ENCODE results near the gene PAGE2B. TPM values are rescaled to one million over a fixed set of nuclear protein-coding genes. Genes with fewer than 3 reads are reported as not detected.
"Not testable (repeated sequence)": the region's sequence is repeated elsewhere in the genome, so short reads cannot be mapped to it uniquely, and the experiment has no call there.

The PAGE2B gene
- total and polyA plus RNA-seq, 8 donors, result 3.7 TPM; not detected in 7

DNA sequence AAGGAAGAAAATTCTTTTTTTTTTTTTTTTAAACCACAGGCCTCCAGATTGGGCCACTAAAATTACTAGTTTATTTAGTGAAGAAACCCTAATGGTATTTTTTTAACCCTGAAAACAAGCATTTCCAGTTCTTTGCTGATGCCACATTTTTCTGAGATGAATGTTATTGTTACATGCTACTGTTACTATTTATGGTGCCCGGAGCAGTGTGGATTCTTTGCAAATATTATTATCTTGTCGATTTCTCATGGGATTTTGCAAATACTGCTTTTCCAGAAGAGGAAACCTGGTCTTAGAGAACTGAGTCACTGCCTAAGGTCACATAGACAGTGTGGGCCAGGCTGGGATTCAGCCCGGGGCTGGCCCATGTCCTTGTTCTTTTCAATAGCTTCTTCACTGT is 35.4 kb upstream of the PAGE2B start:
- Histone ChIP-seq H3K4me3 (no peak overlapping the region), H3K4me1 (no peaks in the 10 kb centered on the region), H3K27me3 (no peaks in the 10 kb centered on the region), H3K36me3 (no peaks in the 10 kb centered on the region), H3K9me3 (peaks cover 0 to 8% (median 2%) of the 10 kb centered on the region in 4 donors), H3K27ac (no peak overlapping the region)
- TF ChIP-seq, protein P1, sequence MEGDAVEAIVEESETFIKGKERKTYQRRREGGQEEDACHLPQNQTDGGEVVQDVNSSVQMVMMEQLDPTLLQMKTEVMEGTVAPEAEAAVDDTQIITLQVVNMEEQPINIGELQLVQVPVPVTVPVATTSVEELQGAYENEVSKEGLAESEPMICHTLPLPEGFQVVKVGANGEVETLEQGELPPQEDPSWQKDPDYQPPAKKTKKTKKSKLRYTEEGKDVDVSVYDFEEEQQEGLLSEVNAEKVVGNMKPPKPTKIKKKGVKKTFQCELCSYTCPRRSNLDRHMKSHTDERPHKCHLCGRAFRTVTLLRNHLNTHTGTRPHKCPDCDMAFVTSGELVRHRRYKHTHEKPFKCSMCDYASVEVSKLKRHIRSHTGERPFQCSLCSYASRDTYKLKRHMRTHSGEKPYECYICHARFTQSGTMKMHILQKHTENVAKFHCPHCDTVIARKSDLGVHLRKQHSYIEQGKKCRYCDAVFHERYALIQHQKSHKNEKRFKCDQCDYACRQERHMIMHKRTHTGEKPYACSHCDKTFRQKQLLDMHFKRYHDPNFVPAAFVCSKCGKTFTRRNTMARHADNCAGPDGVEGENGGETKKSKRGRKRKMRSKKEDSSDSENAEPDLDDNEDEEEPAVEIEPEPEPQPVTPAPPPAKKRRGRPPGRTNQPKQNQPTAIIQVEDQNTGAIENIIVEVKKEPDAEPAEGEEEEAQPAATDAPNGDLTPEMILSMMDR (IDR thresholded peaks at IDR 0.05), result no peak
- TF ChIP-seq POLR2AphosphoS5 (IDR thresholded peaks at IDR 0.05) (no peak), EP300 (IDR thresholded peaks at IDR 0.05) (no peak), POLR2A (IDR thresholded peaks at IDR 0.05) (no peak)
- no peak for DNase-seq
- intact Hi-C loops (cut with DNase I; ENCODE audit: low total_unique reads), result no loop called here
- WGBS, 5 donors, result 71 to 79% (median 72%) methylated on average over 3 of the region's 3 CpGs

DNA sequence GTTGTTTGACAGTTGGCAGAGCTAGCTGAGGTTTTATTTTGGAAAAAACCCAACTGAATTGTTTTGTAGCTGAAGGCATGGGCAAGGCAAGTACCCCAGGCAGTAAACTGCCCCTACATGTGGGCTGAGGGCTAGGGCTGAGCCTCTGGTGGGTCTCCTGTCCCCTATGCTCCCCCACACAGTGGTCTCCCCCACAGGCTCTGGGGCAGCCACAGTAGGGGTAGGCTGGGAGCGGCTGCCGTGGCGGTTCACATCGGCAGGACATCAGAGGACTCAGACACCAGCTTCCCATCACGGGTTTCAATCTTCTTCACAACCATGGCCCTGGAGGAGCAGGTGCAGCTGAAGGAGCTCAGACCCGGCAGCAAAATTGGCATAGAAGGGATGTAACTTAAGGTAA is 33.3 kb upstream of the PAGE2B start:
- H3K27ac ChIP-seq, result no peak overlapping the region
- peaks cover 0 to 8% (median 0%) of the 10 kb centered on the region in 4 donors for H3K9me3 ChIP-seq
- H3K4me1 ChIP-seq, result no peaks in the 10 kb centered on the region
- no peaks in the 10 kb centered on the region for H3K36me3 ChIP-seq
- TF ChIP-seq EP300 (IDR thresholded peaks at IDR 0.05), result no peak
- TF ChIP-seq POLR2A (IDR thresholded peaks at IDR 0.05), result no peak
- TF ChIP-seq POLR2AphosphoS5 (IDR thresholded peaks at IDR 0.05), result no peak
- 87 to 98% (median 91%) methylated on average over 5 to 6 of the region's 6 CpGs for WGBS, 5 donors
- intact Hi-C loops (cut with DNase I; ENCODE audit: low total_unique reads), result no loop called here
- no peak overlapping the region for H3K4me3 ChIP-seq
- no peak for DNase-seq
- H3K27me3 ChIP-seq, result no peaks in the 10 kb centered on the region

DNA sequence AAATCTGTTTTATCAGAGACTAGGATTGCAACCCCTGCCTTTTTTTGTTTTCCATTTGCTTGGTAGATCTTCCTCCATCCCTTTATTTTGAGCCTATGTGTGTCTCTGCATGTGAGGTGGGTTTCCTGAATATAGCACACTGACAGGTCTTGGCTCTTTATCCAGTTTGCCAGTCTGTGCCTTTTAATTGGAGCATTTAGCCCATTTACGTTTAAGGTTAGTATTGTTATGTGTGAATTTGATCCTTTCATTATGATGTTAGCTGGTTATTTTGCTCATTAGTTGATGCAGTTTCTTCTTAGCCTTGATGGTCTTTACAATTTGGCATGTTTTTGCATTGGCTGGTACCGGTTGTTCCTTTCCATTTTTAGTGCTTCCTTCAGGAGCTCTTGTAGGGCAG is 24.2 kb upstream of the PAGE2B start:
- H3K27me3 ChIP-seq; H3K27ac ChIP-seq; DNase-seq; H3K4me1 ChIP-seq; intact Hi-C loops (cut with DNase I; ENCODE audit: low total_unique reads); H3K4me3 ChIP-seq; H3K36me3 ChIP-seq: not testable (repeated sequence)
- WGBS, 5 donors, result 74 to 94% (median 88%) methylated on average over 2 of the region's 2 CpGs
- peaks cover 0 to 25% (median 12%) of the 10 kb centered on the region in 4 donors for H3K9me3 ChIP-seq

DNA sequence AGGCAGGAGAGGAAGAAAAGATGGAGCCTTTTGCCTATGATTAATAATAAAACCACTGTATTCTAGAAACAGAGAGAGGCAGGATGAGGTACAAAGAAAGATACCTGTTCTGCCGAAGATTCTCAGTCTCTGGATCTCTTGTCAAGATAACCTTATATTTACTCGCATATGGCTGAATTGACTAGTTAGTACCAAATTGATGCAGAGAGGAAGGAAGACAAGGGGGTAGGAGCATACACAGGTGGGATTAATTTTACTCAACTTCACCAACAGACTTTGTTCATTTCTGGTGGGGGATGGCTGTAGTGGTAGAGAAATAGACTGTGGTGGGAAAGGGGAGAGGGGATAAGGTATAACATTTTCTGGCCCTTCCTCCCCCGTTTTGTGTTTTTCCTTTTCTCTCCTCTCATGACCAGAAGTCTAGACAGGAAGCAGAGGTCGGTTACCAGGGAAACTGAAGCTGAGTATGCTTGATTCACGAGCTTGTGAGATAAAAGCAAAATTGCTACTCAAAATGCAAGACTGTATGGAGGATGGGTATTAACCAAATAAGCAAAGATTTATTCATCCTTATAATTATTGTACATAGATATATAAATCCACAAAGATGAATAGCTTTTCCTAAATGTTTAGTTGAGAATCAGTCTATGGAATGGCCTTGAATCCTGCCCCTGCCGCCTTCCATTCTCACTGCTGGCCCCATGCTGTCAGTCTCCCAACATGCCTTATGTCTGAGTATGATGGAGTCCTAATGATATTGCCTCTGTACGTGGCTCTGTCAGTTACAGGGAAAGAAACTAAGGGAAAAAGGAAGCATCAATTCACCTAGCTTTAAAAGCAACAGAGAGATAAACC is 17.8 kb upstream of the PAGE2B start:
- 24 to 44% (median 24%) methylated on average over 7 of the region's 7 CpGs for WGBS, 5 donors
- Histone ChIP-seq H3K27ac (no peak overlapping the region), H3K36me3 (no peaks in the 10 kb centered on the region), H3K4me1 (no peaks in the 10 kb centered on the region), H3K27me3 (no peaks in the 10 kb centered on the region), H3K9me3 (peaks cover 0 to 12% (median 6%) of the 10 kb centered on the region in 4 donors), H3K4me3 (peak overlapping the region in 1 of 4 donors; percentile 15)
- DNase-seq, result peak in 1 of 2 donors; percentile 41
- intact Hi-C loops (cut with DNase I; ENCODE audit: low total_unique reads), result no loop called here
- TF ChIP-seq POLR2AphosphoS5 (IDR thresholded peaks at IDR 0.05), result no peak
- TF ChIP-seq, protein P1 (IDR thresholded peaks at IDR 0.05), result no peak
- no peak for TF ChIP-seq EP300 (IDR thresholded peaks at IDR 0.05)
- TF ChIP-seq POLR2A (IDR thresholded peaks at IDR 0.05), result no peak

DNA sequence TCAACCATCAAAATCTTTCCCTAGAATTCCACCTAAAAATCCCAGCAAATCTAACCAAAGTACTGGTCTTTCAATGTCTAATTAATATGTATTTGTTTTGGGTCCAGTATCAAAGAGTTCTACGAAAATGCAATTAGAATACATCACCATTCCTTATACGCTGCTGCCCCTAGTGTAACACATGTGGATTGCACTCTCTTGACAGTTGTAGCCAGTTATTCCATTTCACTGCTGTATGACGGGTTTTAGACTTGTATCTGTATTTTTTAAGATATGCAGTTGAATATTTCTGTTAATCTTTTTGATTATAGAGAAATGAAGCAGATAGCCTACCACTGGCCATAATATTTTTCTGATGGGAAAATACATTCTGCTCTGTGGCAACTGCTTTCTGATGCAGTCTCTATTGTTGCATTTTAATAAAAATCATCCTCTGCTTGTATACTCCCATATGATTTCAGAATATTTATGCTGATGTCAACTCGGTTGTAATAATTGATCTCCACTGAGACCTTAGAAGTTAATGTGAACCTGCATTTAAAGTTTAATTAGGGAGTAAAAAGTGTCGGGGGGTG is 17.1 kb upstream of the PAGE2B start:
- no peak for TF ChIP-seq POLR2AphosphoS5 (IDR thresholded peaks at IDR 0.05)
- TF ChIP-seq POLR2A (IDR thresholded peaks at IDR 0.05), result no peak
- TF ChIP-seq, protein P1 (IDR thresholded peaks at IDR 0.05), result peak in 5 of 7 experiments; percentile 39 to 79 (median 51)
- H3K4me1 ChIP-seq, result no peaks in the 10 kb centered on the region
- DNase-seq, result peak in 1 of 2 donors; percentile 66
- intact Hi-C loops (cut with DNase I; ENCODE audit: low total_unique reads), result no loop called here
- no peaks in the 10 kb centered on the region for H3K36me3 ChIP-seq
- no peak overlapping the region for H3K27ac ChIP-seq
- H3K9me3 ChIP-seq, result peaks cover 0 to 5% (median 2%) of the 10 kb centered on the region in 4 donors
- H3K27me3 ChIP-seq, result no peaks in the 10 kb centered on the region
- WGBS, 5 donors, result 18 to 21% (median 19%) methylated on average over 5 of the region's 5 CpGs
- peak overlapping the region in 1 of 4 donors; percentile 15 for H3K4me3 ChIP-seq

DNA sequence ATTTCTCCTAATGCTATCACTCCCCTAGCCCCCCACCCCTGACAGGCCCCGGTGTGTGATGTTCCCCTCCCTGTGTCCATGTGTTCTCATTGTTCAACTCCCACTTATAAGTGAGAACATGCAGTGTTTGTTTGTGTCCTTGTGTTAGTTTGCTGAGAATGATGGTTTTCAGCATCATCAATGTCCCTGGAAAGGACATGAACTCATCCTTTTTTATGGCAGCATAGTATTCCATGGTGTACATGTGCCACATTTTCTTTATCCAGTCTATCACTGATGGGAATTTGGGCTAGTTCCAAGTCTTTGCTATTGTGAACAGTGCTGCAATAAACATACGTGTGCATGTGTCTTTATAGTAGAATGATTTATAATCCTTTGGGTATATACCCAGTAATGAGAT is 7.7 kb upstream of the PAGE2B start:
- DNase-seq; intact Hi-C loops (cut with DNase I; ENCODE audit: low total_unique reads); H3K9me3 ChIP-seq; H3K27ac ChIP-seq; H3K27me3 ChIP-seq; H3K36me3 ChIP-seq; H3K4me1 ChIP-seq; H3K4me3 ChIP-seq: not testable (repeated sequence)
- WGBS, 5 donors, result 76 to 92% (median 81%) methylated on average over 2 of the region's 2 CpGs
